Mucosa of stomach (tissue), 1 donor: ENCODE results near the gene DNAAF5.
"Not testable (repeated sequence)": the region's sequence is repeated elsewhere in the genome, so short reads cannot be mapped to it uniquely, and the experiment has no call there.

Source experiments
- H3K27me3 ChIP-seq: one replicate; pipeline ENCODE4 v1.7.0; 2013; ENCODE audit warnings: mild to moderate bottlenecking, low read length; ENCODE audit not compliant: control insufficient read depth, insufficient read depth
- H3K36me3 ChIP-seq: one replicate; pipeline ENCODE4 v1.7.0; 2013; ENCODE audit warnings: low read length; ENCODE audit not compliant: control insufficient read depth, insufficient read depth
- H3K4me1 ChIP-seq: one replicate; pipeline ENCODE4 v1.7.0; 2013; ENCODE audit warnings: mild to moderate bottlenecking, low read length; ENCODE audit not compliant: control insufficient read depth, insufficient read depth
- H3K4me3 ChIP-seq: one replicate; pipeline ENCODE4 v1.7.0; 2013; ENCODE audit warnings: low read length
- H3K9ac ChIP-seq: one replicate; pipeline ENCODE4 v1.7.0; 2013; ENCODE audit warnings: mild to moderate bottlenecking, low read length, moderate library complexity
- H3K9me3 ChIP-seq: one replicate; pipeline ENCODE4 v1.7.0; 2013; ENCODE audit warnings: mild to moderate bottlenecking, low read length, moderate library complexity; ENCODE audit not compliant: control insufficient read depth
- donor health status: Pancreatic carcinoma.

DNAAF5 gene

GRCh38 chr7:801940-802381 lies 75.5 kb downstream of the DNAAF5 start:
- no peaks in the 10 kb centered on the region for H3K9me3 ChIP-seq
- no peaks in the 10 kb centered on the region for H3K27me3 ChIP-seq
- H3K36me3 ChIP-seq, result no peaks in the 10 kb centered on the region
- H3K4me3 ChIP-seq, result no peak overlapping the region
- peak overlapping the region; percentile 27 for H3K9ac ChIP-seq
- H3K4me1 ChIP-seq, result peaks cover 20% of the 10 kb centered on the region

- peak overlapping the region; percentile 15 for H3K9ac ChIP-seq
- H3K36me3 ChIP-seq, result no peaks in the 10 kb centered on the region
- peaks cover 20% of the 10 kb centered on the region for H3K4me1 ChIP-seq
- H3K4me3 ChIP-seq, result no peak overlapping the region
- no peaks in the 10 kb centered on the region for H3K27me3 ChIP-seq
- H3K9me3 ChIP-seq, result no peaks in the 10 kb centered on the region
Observed at GRCh38 chr7:802500-803242, 76.2 kb downstream of the DNAAF5 start.

GRCh38 chr7:803243-803635 lies 76.7 kb downstream of the DNAAF5 start:
- no peak overlapping the region for H3K9ac ChIP-seq
- no peaks in the 10 kb centered on the region for H3K27me3 ChIP-seq
- H3K9me3 ChIP-seq, result no peaks in the 10 kb centered on the region
- H3K4me1 ChIP-seq, result peaks cover 20% of the 10 kb centered on the region
- H3K36me3 ChIP-seq, result no peaks in the 10 kb centered on the region
- H3K4me3 ChIP-seq, result no peak overlapping the region

- H3K4me1 ChIP-seq, result peaks cover 20% of the 10 kb centered on the region
- not testable (repeated sequence) for H3K9ac ChIP-seq, H3K36me3 ChIP-seq, H3K9me3 ChIP-seq, H3K27me3 ChIP-seq, H3K4me3 ChIP-seq
Observed at GRCh38 chr7:803796-804195, 77.3 kb downstream of the DNAAF5 start.

GRCh38 chr7:805261-805660 lies 78.8 kb downstream of the DNAAF5 start:
- H3K4me3 ChIP-seq, result no peak overlapping the region
- H3K36me3 ChIP-seq, result no peaks in the 10 kb centered on the region
- H3K9ac ChIP-seq, result peak overlapping the region; percentile 39
- H3K27me3 ChIP-seq, result no peaks in the 10 kb centered on the region
- peaks cover 20% of the 10 kb centered on the region for H3K4me1 ChIP-seq
- H3K9me3 ChIP-seq, result no peaks in the 10 kb centered on the region

- Histone ChIP-seq H3K9ac (peak overlapping the region; percentile 57), H3K4me1 (peaks cover 26% of the 10 kb centered on the region), H3K4me3 (peak overlapping the region; percentile 36), H3K9me3 (no peaks in the 10 kb centered on the region), H3K27me3 (no peaks in the 10 kb centered on the region), H3K36me3 (no peaks in the 10 kb centered on the region)
Observed at GRCh38 chr7:815284-816216, 89.1 kb downstream of the DNAAF5 start.

- Histone ChIP-seq H3K4me1 (peaks cover 26% of the 10 kb centered on the region), H3K9ac (no peak overlapping the region)
Observed at GRCh38 chr7:816300-816750, 89.8 kb downstream of the DNAAF5 start.

GRCh38 chr7:816751-817671 lies 90.5 kb downstream of the DNAAF5 start:
- Histone ChIP-seq H3K27me3 (no peaks in the 10 kb centered on the region), H3K9me3 (no peaks in the 10 kb centered on the region), H3K36me3 (no peaks in the 10 kb centered on the region), H3K9ac (peak overlapping the region; percentile 95), H3K4me3 (peak overlapping the region; percentile 89), H3K4me1 (peaks cover 27% of the 10 kb centered on the region)

More at GRCh38 chr7:816300-816750, 89.8 kb downstream of the DNAAF5 start:
- no peaks in the 10 kb centered on the region for H3K36me3 ChIP-seq
- no peak overlapping the region for H3K4me3 ChIP-seq
- H3K9me3 ChIP-seq, result no peaks in the 10 kb centered on the region
- no peaks in the 10 kb centered on the region for H3K27me3 ChIP-seq

- H3K36me3 ChIP-seq, result no peaks in the 10 kb centered on the region
- peaks cover 25% of the 10 kb centered on the region for H3K4me1 ChIP-seq
- H3K4me3 ChIP-seq, result no peak overlapping the region
- no peaks in the 10 kb centered on the region for H3K9me3 ChIP-seq
- H3K27me3 ChIP-seq, result no peaks in the 10 kb centered on the region
- H3K9ac ChIP-seq, result no peak overlapping the region
Observed at GRCh38 chr7:818031-818699, 91.7 kb downstream of the DNAAF5 start.

- no peak overlapping the region for H3K9ac ChIP-seq
- H3K9me3 ChIP-seq, result no peaks in the 10 kb centered on the region
- peaks cover 31% of the 10 kb centered on the region for H3K4me1 ChIP-seq
- H3K36me3 ChIP-seq, result no peaks in the 10 kb centered on the region
- H3K27me3 ChIP-seq, result no peaks in the 10 kb centered on the region
- no peak overlapping the region for H3K4me3 ChIP-seq
Observed at GRCh38 chr7:820341-820740, 93.8 kb downstream of the DNAAF5 start.

GRCh38 chr7:821688-822087 lies 95.2 kb downstream of the DNAAF5 start:
- Histone ChIP-seq H3K27me3 (no peaks in the 10 kb centered on the region), H3K36me3 (no peaks in the 10 kb centered on the region), H3K9ac (no peak overlapping the region), H3K4me1 (peaks cover 28% of the 10 kb centered on the region), H3K4me3 (no peak overlapping the region), H3K9me3 (no peaks in the 10 kb centered on the region)
